HepG2 (cell line): ENCODE results near the gene GJB2.

Experiments used
- BHLHE40 ChIP-seq: IDR thresholded peaks from 2 replicates; pipeline ENCODE4 v1.6.1; 2011; ENCODE audit warnings: low read length, improper control_type of control experiment
- EZH2 ChIP-seq: conservative IDR thresholded peaks from 2 replicates; pipeline ENCODE4 v1.6.1; 2012; ENCODE audit warnings: mild to moderate bottlenecking, low read depth, low read length, moderate library complexity
- GLI4 ChIP-seq: sonication (generic); formaldehyde crosslinking; IDR thresholded peaks from 2 replicates; pipeline ENCODE4 v1.5.1; 2020; ENCODE audit warnings: missing genetic modification reagents, mild to moderate bottlenecking, moderate library complexity, borderline replicate concordance
- RFX5 ChIP-seq: IDR thresholded peaks from 2 replicates; pipeline ENCODE4 v1.6.1; 2011; ENCODE audit warnings: low read depth, low read length, improper control_type of control experiment
- RNF2 ChIP-seq: fragments of 450-650 bp; conservative IDR thresholded peaks from 2 replicates; pipeline ENCODE4 v1.6.1; 2016; ENCODE audit warnings: low read depth
- RXRA ChIP-seq: sonication (generic); formaldehyde crosslinking; IDR thresholded peaks from 2 replicates; pipeline ENCODE4 v1.5.1; 2020; ENCODE audit warnings: missing genetic modification reagents
- TOPORS ChIP-seq: sonication (generic); formaldehyde crosslinking; IDR thresholded peaks from 2 replicates; pipeline ENCODE4 v1.8.0; 2023; ENCODE audit warnings: mild to moderate bottlenecking, missing genetic modification reagents
- XRCC5 ChIP-seq: fragments of 200-400 bp; formaldehyde crosslinking; optimal IDR thresholded peaks from 2 replicates; pipeline ENCODE3; 2017; ENCODE audit warnings: mild to moderate bottlenecking, low read length
- YY1 ChIP-seq: IDR thresholded peaks from 2 replicates; pipeline ENCODE4 v1.6.1; 2011; ENCODE audit warnings: low read length, low read depth, moderate library complexity, mild to moderate bottlenecking; ENCODE audit not compliant: insufficient read depth, insufficient replicate concordance
- ZKSCAN8 ChIP-seq: IDR thresholded peaks from 2 replicates; pipeline ENCODE4 v1.6.1; 2016; ENCODE audit warnings: borderline replicate concordance, missing genetic modification reagents, missing compliant biosample characterization
- ZNF501 ChIP-seq: sonication (generic); formaldehyde crosslinking; IDR thresholded peaks from 2 replicates; pipeline ENCODE4 v1.5.1; 2020; ENCODE audit warnings: mild to moderate bottlenecking, moderate library complexity, missing genetic modification reagents
- TF ChIP-seq, protein P1 (sequence below): sonication (generic); formaldehyde crosslinking; IDR thresholded peaks from 2 replicates; pipeline ENCODE4 v1.5.0; 2020; ENCODE audit warnings: mild to moderate bottlenecking, missing genetic modification reagents, moderate library complexity
- TF ChIP-seq, protein P2 (sequence below): sonication (generic); formaldehyde crosslinking; IDR thresholded peaks from 2 replicates; pipeline ENCODE4 v1.4.0; 2020; ENCODE audit warnings: missing genetic modification reagents
- TF ChIP-seq, protein P3 (sequence below): sonication (generic); formaldehyde crosslinking; IDR thresholded peaks from 2 replicates; pipeline ENCODE4 v1.5.1; 2020; ENCODE audit warnings: missing genetic modification reagents, mild to moderate bottlenecking, borderline replicate concordance

DNA sequence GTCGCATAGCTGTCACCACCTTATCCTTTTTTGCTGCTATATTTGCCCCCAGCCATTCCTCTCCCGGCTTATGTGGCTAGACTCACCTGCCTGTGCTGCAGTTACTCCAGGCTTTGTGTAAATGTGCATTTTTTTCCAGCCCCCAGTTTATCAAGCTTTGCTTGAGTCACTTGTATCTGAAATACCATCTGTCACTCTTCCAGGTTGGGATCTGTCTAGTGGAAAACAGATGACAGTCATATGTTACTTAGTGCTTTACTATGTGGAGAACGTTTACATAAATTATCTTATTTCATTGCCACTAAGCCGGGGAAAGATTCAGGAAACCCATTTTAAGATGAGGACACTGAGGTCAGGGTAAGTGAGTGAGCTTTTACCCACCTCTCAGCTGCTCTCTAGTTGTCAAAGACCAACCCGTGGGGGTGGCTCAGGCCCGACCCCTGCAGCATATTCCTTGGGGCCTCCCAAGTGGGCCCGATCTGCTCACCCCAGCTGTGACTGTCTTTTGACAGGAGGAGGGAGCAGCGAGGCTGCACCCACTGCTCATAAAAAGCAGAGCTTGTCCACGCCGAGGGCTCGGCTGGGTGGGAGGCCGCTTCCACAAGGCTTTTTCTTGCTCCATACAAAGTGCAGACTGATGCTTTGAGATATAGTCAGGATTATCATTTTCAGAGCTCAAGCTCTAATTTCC is 7.2 kb downstream of the GJB2 start:
- TF ChIP-seq RXRA (no peak), YY1 (no peak), TOPORS (no peak), RFX5 (no peak), XRCC5 (no peak), ZKSCAN8 (no peak), RNF2 (no peak), GLI4 (CRISPR knock-in tag) (no peak), ZNF501 (CRISPR knock-in tag) (no peak), EZH2 (no peak), BHLHE40 (no peak)
- TF ChIP-seq, protein P1, sequence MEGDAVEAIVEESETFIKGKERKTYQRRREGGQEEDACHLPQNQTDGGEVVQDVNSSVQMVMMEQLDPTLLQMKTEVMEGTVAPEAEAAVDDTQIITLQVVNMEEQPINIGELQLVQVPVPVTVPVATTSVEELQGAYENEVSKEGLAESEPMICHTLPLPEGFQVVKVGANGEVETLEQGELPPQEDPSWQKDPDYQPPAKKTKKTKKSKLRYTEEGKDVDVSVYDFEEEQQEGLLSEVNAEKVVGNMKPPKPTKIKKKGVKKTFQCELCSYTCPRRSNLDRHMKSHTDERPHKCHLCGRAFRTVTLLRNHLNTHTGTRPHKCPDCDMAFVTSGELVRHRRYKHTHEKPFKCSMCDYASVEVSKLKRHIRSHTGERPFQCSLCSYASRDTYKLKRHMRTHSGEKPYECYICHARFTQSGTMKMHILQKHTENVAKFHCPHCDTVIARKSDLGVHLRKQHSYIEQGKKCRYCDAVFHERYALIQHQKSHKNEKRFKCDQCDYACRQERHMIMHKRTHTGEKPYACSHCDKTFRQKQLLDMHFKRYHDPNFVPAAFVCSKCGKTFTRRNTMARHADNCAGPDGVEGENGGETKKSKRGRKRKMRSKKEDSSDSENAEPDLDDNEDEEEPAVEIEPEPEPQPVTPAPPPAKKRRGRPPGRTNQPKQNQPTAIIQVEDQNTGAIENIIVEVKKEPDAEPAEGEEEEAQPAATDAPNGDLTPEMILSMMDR (CRISPR knock-in tag) = no peak
- TF ChIP-seq, protein P2, sequence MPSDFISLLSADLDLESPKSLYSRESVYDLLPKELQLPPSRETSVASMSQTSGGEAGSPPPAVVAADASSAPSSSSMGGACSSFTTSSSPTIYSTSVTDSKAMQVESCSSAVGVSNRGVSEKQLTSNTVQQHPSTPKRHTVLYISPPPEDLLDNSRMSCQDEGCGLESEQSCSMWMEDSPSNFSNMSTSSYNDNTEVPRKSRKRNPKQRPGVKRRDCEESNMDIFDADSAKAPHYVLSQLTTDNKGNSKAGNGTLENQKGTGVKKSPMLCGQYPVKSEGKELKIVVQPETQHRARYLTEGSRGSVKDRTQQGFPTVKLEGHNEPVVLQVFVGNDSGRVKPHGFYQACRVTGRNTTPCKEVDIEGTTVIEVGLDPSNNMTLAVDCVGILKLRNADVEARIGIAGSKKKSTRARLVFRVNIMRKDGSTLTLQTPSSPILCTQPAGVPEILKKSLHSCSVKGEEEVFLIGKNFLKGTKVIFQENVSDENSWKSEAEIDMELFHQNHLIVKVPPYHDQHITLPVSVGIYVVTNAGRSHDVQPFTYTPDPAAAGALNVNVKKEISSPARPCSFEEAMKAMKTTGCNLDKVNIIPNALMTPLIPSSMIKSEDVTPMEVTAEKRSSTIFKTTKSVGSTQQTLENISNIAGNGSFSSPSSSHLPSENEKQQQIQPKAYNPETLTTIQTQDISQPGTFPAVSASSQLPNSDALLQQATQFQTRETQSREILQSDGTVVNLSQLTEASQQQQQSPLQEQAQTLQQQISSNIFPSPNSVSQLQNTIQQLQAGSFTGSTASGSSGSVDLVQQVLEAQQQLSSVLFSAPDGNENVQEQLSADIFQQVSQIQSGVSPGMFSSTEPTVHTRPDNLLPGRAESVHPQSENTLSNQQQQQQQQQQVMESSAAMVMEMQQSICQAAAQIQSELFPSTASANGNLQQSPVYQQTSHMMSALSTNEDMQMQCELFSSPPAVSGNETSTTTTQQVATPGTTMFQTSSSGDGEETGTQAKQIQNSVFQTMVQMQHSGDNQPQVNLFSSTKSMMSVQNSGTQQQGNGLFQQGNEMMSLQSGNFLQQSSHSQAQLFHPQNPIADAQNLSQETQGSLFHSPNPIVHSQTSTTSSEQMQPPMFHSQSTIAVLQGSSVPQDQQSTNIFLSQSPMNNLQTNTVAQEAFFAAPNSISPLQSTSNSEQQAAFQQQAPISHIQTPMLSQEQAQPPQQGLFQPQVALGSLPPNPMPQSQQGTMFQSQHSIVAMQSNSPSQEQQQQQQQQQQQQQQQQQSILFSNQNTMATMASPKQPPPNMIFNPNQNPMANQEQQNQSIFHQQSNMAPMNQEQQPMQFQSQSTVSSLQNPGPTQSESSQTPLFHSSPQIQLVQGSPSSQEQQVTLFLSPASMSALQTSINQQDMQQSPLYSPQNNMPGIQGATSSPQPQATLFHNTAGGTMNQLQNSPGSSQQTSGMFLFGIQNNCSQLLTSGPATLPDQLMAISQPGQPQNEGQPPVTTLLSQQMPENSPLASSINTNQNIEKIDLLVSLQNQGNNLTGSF (CRISPR knock-in tag) = no peak
- TF ChIP-seq, protein P3, sequence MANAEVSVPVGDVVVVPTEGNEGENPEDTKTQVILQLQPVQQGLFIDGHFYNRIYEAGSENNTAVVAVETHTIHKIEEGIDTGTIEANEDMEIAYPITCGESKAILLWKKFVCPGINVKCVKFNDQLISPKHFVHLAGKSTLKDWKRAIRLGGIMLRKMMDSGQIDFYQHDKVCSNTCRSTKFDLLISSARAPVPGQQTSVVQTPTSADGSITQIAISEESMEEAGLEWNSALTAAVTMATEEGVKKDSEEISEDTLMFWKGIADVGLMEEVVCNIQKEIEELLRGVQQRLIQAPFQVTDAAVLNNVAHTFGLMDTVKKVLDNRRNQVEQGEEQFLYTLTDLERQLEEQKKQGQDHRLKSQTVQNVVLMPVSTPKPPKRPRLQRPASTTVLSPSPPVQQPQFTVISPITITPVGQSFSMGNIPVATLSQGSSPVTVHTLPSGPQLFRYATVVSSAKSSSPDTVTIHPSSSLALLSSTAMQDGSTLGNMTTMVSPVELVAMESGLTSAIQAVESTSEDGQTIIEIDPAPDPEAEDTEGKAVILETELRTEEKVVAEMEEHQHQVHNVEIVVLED (CRISPR knock-in tag) = no peak
